SK-N-SH (cell line): Measurements from ENCODE around the gene MAP3K13. TPM values are rescaled to one million over a fixed set of nuclear protein-coding genes. Genes with fewer than 3 reads are reported as not detected.

ENCODE experiments used
- CTCF ChIA-PET: fragments of 300-600, 350-600 bp; formaldehyde crosslinking; extraction: SDS; loops from one replicate; lab custom pipeline; 2021; lab: Yijun Ruan, JAX
- POLR2A ChIA-PET: fragments of 350-600 bp; sonication (Branson Sonifier 250); formaldehyde crosslinking; extraction: SDS; loops from one replicate; lab custom pipeline; 2020; ENCODE audit warnings: antibody characterized with exemption, inconsistent platforms; lab: Yijun Ruan, JAX
- DNase-seq: peaks from one replicate; pipeline ENCODE4 v3.0.0; 2012
- H2AFZ ChIP-seq: fragments of 200-600 bp; sonication (generic); 2 replicates; pipeline ENCODE4 v1.8.1; 2016; ENCODE audit warnings: antibody characterized with exemption, mild to moderate bottlenecking, low read depth
- H3F3A ChIP-seq: fragments of 200-600 bp; sonication (generic); replicated peaks from 2 replicates; pipeline ENCODE3; 2016; ENCODE audit warnings: antibody characterized with exemption, mild to moderate bottlenecking; ENCODE audit not compliant: insufficient read depth
- H3K27ac ChIP-seq, 2 experiments: fragments of 200-500 bp in 1 of 2; fragments of 200-600 bp in 1 of 2; sonication (Bioruptor generic) in 1 of 2; sonication (generic), shearing (Covaris generic) in 1 of 2; 2 replicates each; pipeline versions ENCODE4 v1.5.1 to v1.6.1; 2014 to 2016; ENCODE audit warnings: low read depth in 2 of 2, inconsistent platforms in 1 of 2, low read length in 1 of 2, mild to moderate bottlenecking in 1 of 2, mixed read lengths in 1 of 2
- H3K27me3 ChIP-seq: fragments of 200-600 bp; sonication (generic), shearing (Covaris generic); 2 replicates; pipeline ENCODE4 v1.6.1; 2016; ENCODE audit warnings: mixed run types; ENCODE audit not compliant: insufficient read depth
- H3K36me3 ChIP-seq, 2 experiments: fragments of 200-500 bp in 1 of 2; fragments of 200-600 bp in 1 of 2; sonication (Bioruptor generic) in 1 of 2; sonication (generic) in 1 of 2; replicated peaks in 1 of 2; 2 replicates each; pipeline versions ENCODE3 to v1.5.1; 2014 to 2016; ENCODE audit warnings: low read length in 1 of 2, mild to moderate bottlenecking in 1 of 2; ENCODE audit not compliant: insufficient read depth in 2 of 2, control insufficient read depth in 1 of 2
- H3K4me1 ChIP-seq, 2 experiments: fragments of 200-500 bp in 1 of 2; fragments of 200-600 bp in 1 of 2; sonication (Bioruptor generic) in 1 of 2; sonication (generic), shearing (Covaris generic) in 1 of 2; 2 replicates each; pipeline versions ENCODE4 v1.5.1 to v1.6.1; 2014 to 2016; ENCODE audit warnings: low read depth in 1 of 2, low read length in 1 of 2, mixed run types in 1 of 2; ENCODE audit not compliant: insufficient read depth in 2 of 2, control insufficient read depth in 1 of 2
- H3K4me2 ChIP-seq: fragments of 200-600 bp; sonication (generic), shearing (Covaris generic); 2 replicates; pipeline ENCODE4 v1.6.1; 2017; ENCODE audit warnings: mixed run types
- H3K4me3 ChIP-seq, 2 experiments: fragments of 200-500 bp in 1 of 2; fragments of 200-600 bp in 1 of 2; sonication (Bioruptor generic) in 1 of 2; sonication (generic), shearing (Covaris generic) in 1 of 2; 2 replicates each; pipeline versions ENCODE4 v1.5.1 to v1.8.1; 2014 to 2016; ENCODE audit warnings: low read depth in 2 of 2, inconsistent platforms in 1 of 2, low read length in 1 of 2, mild to moderate bottlenecking in 1 of 2, mixed read lengths in 1 of 2, moderate library complexity in 1 of 2
- H3K79me2 ChIP-seq: fragments of 200-600 bp; sonication (generic); 2 replicates; pipeline ENCODE4 v1.8.1; 2017; ENCODE audit warnings: mild to moderate bottlenecking; ENCODE audit not compliant: insufficient read depth
- H3K9ac ChIP-seq: fragments of 200-600 bp; sonication (generic); 2 replicates; pipeline ENCODE4 v1.6.1; 2017; ENCODE audit warnings: mixed run types
- H3K9me2 ChIP-seq: fragments of 200-600 bp; sonication (generic); 2 replicates; pipeline ENCODE4 v1.6.1; 2017; ENCODE audit warnings: mixed run types
- H3K9me3 ChIP-seq: fragments of 200-600 bp; sonication (generic); 2 replicates; pipeline ENCODE4 v1.6.1; 2017; ENCODE audit warnings: mixed run types, mild to moderate bottlenecking, moderate library complexity
- H4K20me1 ChIP-seq: fragments of 200-600 bp; sonication (generic); 2 replicates; pipeline ENCODE4 v1.6.1; 2017; ENCODE audit warnings: mild to moderate bottlenecking, mixed run types; ENCODE audit not compliant: insufficient read depth
- CHD2 ChIP-seq: fragments of 150-350 bp; IDR thresholded peaks from 2 replicates; pipeline ENCODE4 v1.6.1; 2018; ENCODE audit warnings: low read length; ENCODE audit not compliant: partially characterized antibody
- FOSL2 ChIP-seq: IDR thresholded peaks from 2 replicates; pipeline ENCODE4 v1.4.0; 2012; ENCODE audit warnings: low read depth, mild to moderate bottlenecking, moderate library complexity, borderline replicate concordance
- GATA2 ChIP-seq: sonication (generic); formaldehyde crosslinking; IDR thresholded peaks from 2 replicates; pipeline ENCODE4 v1.5.0; 2020; ENCODE audit warnings: mild to moderate bottlenecking, missing genetic modification reagents
- IRF3 ChIP-seq: fragments of 150-350 bp; IDR thresholded peaks from 2 replicates; pipeline ENCODE4 v1.6.1; 2016; ENCODE audit warnings: mild to moderate bottlenecking, low read depth, low read length
- MAX ChIP-seq: IDR thresholded peaks from 2 replicates; pipeline ENCODE4 v1.4.0; 2012; ENCODE audit warnings: low read depth
- MXI1 ChIP-seq: IDR thresholded peaks from 2 replicates; pipeline ENCODE4 v1.6.1; 2012; ENCODE audit warnings: mild to moderate bottlenecking, low read depth, low read length, improper control_type of control experiment
- POLR2AphosphoS5 ChIP-seq: IDR thresholded peaks from 2 replicates; pipeline ENCODE4 v1.6.1; 2012; ENCODE audit warnings: low read depth, low read length
- RAD21 ChIP-seq: IDR thresholded peaks from 2 replicates; pipeline ENCODE4 v1.6.1; 2012; ENCODE audit warnings: mild to moderate bottlenecking, low read length
- RFX5 ChIP-seq: IDR thresholded peaks from 2 replicates; pipeline ENCODE4 v1.6.1; 2012; ENCODE audit warnings: mild to moderate bottlenecking, improper control_type of control experiment, low read length
- RXRA ChIP-seq: IDR thresholded peaks from 2 replicates; pipeline ENCODE4 v1.4.0; 2012; ENCODE audit warnings: low read depth, mild to moderate bottlenecking, borderline replicate concordance
- SMC3 ChIP-seq: IDR thresholded peaks from 2 replicates; pipeline ENCODE4 v1.6.1; 2012; ENCODE audit warnings: low read depth, low read length, improper control_type of control experiment
- TAF1 ChIP-seq: IDR thresholded peaks from 2 replicates; pipeline ENCODE4 v1.6.1; 2012; ENCODE audit warnings: low read depth, mild to moderate bottlenecking, low read length, moderate library complexity, borderline replicate concordance
- TEAD4 ChIP-seq: IDR thresholded peaks from 2 replicates; pipeline ENCODE4 v1.4.0; 2012; ENCODE audit warnings: mild to moderate bottlenecking, borderline replicate concordance; ENCODE audit not compliant: insufficient read depth
- USF1 ChIP-seq: IDR thresholded peaks from 2 replicates; pipeline ENCODE4 v1.4.0; 2012; ENCODE audit warnings: low read depth, borderline replicate concordance
- ZBTB33 ChIP-seq: IDR thresholded peaks from 2 replicates; pipeline ENCODE4 v1.4.0; 2012; ENCODE audit warnings: low read depth, borderline replicate concordance
- WGBS: methylation state at CpG from one replicate; pipeline ENCODE4 v1.1.6; 2017; ENCODE audit warnings: low lambda C conversion rate; 5-methylcytosine and 5-hydroxymethylcytosine counted together
- polyA plus RNA-seq, 3 experiments: library from polyadenylated mRNA; depleted of rRNA; stranded (reverse); fragments of >200 nt; gene quantifications; 2 replicates each; pipeline ENCODE4 v1.2.3, GENCODE V29; 2012

The MAP3K13 gene
- polyA plus RNA-seq, 1 of the 3 experiments (the other 2 are of a cell fraction) = 9.1 TPM

GRCh38 chr3:185341616-185342458 lies 21.1 kb upstream of the MAP3K13 start:
- Histone ChIP-seq H3K9me2 (no peaks in the 10 kb centered on the region), H3K4me1 (no peaks in the 10 kb centered on the region), H3K27ac (no peak overlapping the region), H3K27me3 (no peaks in the 10 kb centered on the region), H4K20me1 (no peaks in the 10 kb centered on the region), H3K4me3 (no peak overlapping the region), H3K79me2 (no peaks in the 10 kb centered on the region), H3K4me2 (no peak overlapping the region), H3K9ac (no peak overlapping the region), H2AFZ (no peak overlapping the region), H3K36me3 (no peaks in the 10 kb centered on the region), H3K9me3 (no peaks in the 10 kb centered on the region), H3F3A (no peaks in the 10 kb centered on the region)
- WGBS = 63% methylated on average over 5 of the region's 5 CpGs
- DNase-seq = no peak
- ChIA-PET CTCF (interaction anchor here (0.9 to 1.1 kb wide), 2 partner anchors 12 kb away, joined by 3 read pairs; no protein-coding TSS in a partner anchor), POLR2A (no interaction called here)
- TF ChIP-seq CHD2 (no peak), FOSL2 (no peak), GATA2 (no peak), TEAD4 (no peak), RAD21 (no peak), TAF1 (no peak), SMC3 (no peak), RFX5 (no peak), POLR2AphosphoS5 (no peak), IRF3 (no peak), MAX (no peak), RXRA (no peak), USF1 (no peak), ZBTB33 (no peak), MXI1 (no peak)
